ENCODE results near the gene SMURF1.
"Not testable (repeated sequence)": the region's sequence is repeated elsewhere in the genome, so short reads cannot be mapped to it uniquely, and the experiment has no call there.

SMURF1 gene

DNA sequence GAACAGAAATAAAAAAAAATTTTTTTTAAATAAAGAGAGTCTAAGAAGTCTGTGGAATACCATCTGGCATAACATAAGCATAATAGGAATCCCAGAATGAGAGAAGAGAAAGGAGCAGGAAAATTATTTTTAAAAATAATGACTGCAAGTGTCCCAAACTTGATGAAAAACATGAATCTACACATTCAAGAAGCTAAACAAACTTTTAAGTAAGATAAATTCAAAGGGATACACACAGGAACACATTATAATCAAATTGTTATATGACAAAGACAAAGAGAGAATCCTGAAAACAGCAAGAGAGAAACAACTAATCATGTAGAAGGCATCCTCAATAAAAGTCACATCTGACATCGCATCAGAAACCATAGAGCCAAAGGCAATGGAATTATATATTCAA, 30.9 kb downstream of the SMURF1 start:
- Histone ChIP-seq H3K4me3 (ENCODE audit: low read depth in 1 of 2, low read length in 2 of 2) (no peak overlapping the region), H3K27ac (ENCODE audit: low read depth, low read length) (no peak overlapping the region), H3K4me1 (ENCODE audit: insufficient read depth, low read length) (peaks cover 31% of the 10 kb centered on the region), H3K9ac (ENCODE audit: low read length) (no peak overlapping the region), H3K9me3 (ENCODE audit: low read length) (peaks cover 4% of the 10 kb centered on the region), H3K27me3 (ENCODE audit: control insufficient read depth in 1 of 2, insufficient read depth in 2 of 2, low read length in 2 of 2) (no peaks in the 10 kb centered on the region), H3K36me3 (ENCODE audit: insufficient read depth, low read length) (no peaks in the 10 kb centered on the region)

DNA sequence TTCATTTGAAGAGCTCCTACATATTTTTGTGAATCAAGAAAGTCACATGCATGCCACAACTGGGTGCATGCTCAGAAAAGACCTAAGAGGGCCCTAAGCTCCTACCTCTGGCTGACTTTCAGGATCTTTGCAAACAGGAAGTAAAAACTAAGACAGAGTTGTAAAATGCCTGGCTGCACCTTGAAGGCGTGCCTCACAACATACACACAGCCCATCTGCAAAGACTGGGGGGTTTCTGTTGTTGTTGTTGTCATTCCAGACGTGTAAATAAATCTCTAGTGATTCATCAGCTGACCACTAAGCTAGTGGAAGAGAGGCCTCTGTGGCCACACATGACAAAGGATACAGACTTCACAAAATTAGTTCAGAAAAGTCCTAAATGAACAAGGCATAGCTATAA, 31.8 kb downstream of the SMURF1 start:
- no peaks in the 10 kb centered on the region for H3K36me3 ChIP-seq (ENCODE audit: insufficient read depth, low read length)
- peaks cover 36% of the 10 kb centered on the region for H3K4me1 ChIP-seq (ENCODE audit: insufficient read depth, low read length)
- H3K4me3 ChIP-seq (ENCODE audit: low read depth in 1 of 2, low read length in 2 of 2) = no peak overlapping the region
- H3K27me3 ChIP-seq (ENCODE audit: control insufficient read depth in 1 of 2, insufficient read depth in 2 of 2, low read length in 2 of 2) = no peaks in the 10 kb centered on the region
- no peak overlapping the region for H3K27ac ChIP-seq (ENCODE audit: low read depth, low read length)
- no peak overlapping the region for H3K9ac ChIP-seq (ENCODE audit: low read length)
- H3K9me3 ChIP-seq (ENCODE audit: low read length) = peaks cover 4% of the 10 kb centered on the region

DNA sequence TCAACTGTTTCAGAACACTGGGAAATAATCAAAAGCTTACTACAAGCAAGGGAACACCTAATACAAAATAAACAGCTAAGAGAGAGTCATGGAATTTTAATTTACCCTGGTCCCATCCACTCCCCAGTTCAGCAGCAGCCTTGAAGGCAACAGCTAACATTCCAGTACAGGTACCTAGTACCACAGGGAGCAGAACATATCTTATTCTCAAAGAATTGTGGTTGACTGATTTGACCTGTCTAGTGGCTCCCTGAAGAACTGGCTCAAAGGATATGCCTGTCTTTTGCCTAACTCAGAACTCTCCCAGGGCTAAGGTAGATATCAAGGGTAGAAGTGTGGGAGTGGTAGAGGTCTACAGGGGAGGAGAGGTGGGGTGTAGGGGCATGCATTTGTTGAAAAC, 32.3 kb downstream of the SMURF1 start:
- H3K27ac ChIP-seq (ENCODE audit: low read depth, low read length) = no peak overlapping the region
- H3K4me3 ChIP-seq (ENCODE audit: low read depth in 1 of 2, low read length in 2 of 2) = no peak overlapping the region
- peaks cover 4% of the 10 kb centered on the region for H3K9me3 ChIP-seq (ENCODE audit: low read length)
- no peaks in the 10 kb centered on the region for H3K36me3 ChIP-seq (ENCODE audit: insufficient read depth, low read length)
- H3K9ac ChIP-seq (ENCODE audit: low read length) = no peak overlapping the region
- H3K4me1 ChIP-seq (ENCODE audit: insufficient read depth, low read length) = peaks cover 36% of the 10 kb centered on the region
- no peaks in the 10 kb centered on the region for H3K27me3 ChIP-seq (ENCODE audit: control insufficient read depth in 1 of 2, insufficient read depth in 2 of 2, low read length in 2 of 2)

DNA sequence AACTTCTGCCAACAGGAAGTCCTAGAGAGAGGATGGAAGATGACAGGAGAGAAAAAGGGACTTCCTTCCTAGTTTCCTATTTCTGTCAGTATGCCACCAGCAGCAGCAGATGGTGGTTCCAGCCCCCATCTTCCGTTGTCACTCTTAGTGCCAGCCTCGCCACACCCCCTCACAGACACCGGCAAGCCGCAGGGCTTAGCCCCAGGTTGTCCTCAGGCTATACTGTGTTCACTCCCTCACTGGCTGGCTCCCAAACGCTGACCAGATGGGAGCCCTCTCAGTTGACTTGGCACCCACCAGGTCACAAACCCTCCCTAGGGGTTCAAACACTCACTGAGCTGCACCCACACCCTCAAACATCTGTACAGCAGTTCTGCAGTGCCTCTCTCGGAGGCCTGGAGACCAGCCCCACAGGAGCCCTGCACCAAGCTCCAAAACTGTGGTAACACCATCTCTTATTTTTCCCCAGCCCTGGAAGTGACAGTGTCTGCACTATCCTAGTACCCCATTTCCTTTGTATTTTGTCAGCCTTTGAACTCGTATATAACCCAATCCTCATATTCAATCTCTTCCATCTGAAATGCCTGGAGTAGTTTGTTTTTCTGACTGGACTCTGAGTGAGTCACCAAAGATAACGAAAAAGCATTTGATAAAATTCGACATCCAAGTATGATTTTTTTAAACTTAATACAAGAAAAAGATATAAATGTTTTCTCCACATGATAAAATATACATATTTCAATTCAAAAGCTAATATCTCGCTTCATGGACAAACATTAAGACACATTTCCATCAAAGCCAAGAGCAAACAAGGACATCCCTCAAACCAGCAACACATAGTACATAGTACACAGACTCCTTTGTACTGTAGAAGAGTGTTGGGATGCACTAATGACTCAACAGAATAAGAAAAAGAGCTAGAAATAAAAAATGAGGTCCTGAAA, 34.5 kb downstream of the SMURF1 start:
- Histone ChIP-seq H3K27ac (ENCODE audit: low read depth, low read length) (no peak overlapping the region), H3K9ac (ENCODE audit: low read length) (no peak overlapping the region), H3K4me1 (ENCODE audit: insufficient read depth, low read length) (peaks cover 36% of the 10 kb centered on the region), H3K4me3 (ENCODE audit: low read depth in 1 of 2, low read length in 2 of 2) (no peak overlapping the region), H3K9me3 (ENCODE audit: low read length) (peaks cover 2% of the 10 kb centered on the region), H3K36me3 (ENCODE audit: insufficient read depth, low read length) (no peaks in the 10 kb centered on the region), H3K27me3 (ENCODE audit: control insufficient read depth in 1 of 2, insufficient read depth in 2 of 2, low read length in 2 of 2) (no peaks in the 10 kb centered on the region)

DNA sequence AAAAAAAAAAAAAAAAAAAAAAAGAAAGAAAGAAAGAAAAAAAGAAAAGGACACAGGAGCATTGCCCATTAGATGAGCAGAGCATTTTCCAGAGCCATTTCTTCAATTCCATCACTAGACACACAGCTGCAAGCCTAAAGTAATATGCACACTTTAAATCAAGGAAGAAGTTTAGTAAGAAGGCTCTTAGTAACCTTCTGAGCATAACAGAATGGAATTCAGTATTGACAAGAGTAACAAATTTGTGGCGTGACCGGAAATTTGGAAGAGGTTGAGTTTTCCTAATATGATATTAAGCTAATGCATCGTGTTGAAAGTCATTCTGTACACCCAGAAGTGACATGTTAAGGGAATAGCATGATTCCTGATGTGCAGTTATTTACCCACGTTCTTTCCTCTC, 35.3 kb downstream of the SMURF1 start:
- Histone ChIP-seq H3K36me3 (ENCODE audit: insufficient read depth, low read length) (no peaks in the 10 kb centered on the region), H3K27me3 (ENCODE audit: control insufficient read depth in 1 of 2, insufficient read depth in 2 of 2, low read length in 2 of 2) (no peaks in the 10 kb centered on the region), H3K9me3 (ENCODE audit: low read length) (no peaks in the 10 kb centered on the region), H3K9ac (ENCODE audit: low read length) (no peak overlapping the region), H3K27ac (ENCODE audit: low read depth, low read length) (no peak overlapping the region), H3K4me1 (ENCODE audit: insufficient read depth, low read length) (peaks cover 36% of the 10 kb centered on the region), H3K4me3 (ENCODE audit: low read depth in 1 of 2, low read length in 2 of 2) (no peak overlapping the region)

DNA sequence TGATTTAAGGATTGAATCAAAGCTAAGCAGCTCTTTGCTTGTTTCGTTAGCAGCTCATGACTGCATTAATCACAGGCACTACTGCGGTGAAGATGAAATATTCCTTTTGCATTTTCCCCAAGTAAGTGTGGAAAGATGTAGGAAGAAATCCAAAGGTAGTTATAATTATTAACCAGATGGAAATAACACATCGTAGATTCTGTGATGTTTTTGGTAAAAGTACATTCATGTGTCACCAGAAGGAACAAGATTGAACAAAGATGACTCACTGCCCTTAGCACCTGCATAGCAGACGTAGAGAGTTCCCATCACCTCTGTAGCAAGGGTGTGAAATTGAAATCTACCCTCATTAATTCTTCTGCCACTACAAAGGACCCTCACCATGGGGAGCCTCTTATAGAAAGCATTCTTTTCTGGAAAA, 37.1 kb downstream of the SMURF1 start:
- H3K9ac ChIP-seq (ENCODE audit: low read length) = no peak overlapping the region
- no peaks in the 10 kb centered on the region for H3K9me3 ChIP-seq (ENCODE audit: low read length)
- no peaks in the 10 kb centered on the region for H3K36me3 ChIP-seq (ENCODE audit: insufficient read depth, low read length)
- H3K4me1 ChIP-seq (ENCODE audit: insufficient read depth, low read length) = peaks cover 29% of the 10 kb centered on the region
- no peaks in the 10 kb centered on the region for H3K27me3 ChIP-seq (ENCODE audit: control insufficient read depth in 1 of 2, insufficient read depth in 2 of 2, low read length in 2 of 2)
- no peak overlapping the region for H3K4me3 ChIP-seq (ENCODE audit: low read depth in 1 of 2, low read length in 2 of 2)
- H3K27ac ChIP-seq (ENCODE audit: low read depth, low read length) = no peak overlapping the region

DNA sequence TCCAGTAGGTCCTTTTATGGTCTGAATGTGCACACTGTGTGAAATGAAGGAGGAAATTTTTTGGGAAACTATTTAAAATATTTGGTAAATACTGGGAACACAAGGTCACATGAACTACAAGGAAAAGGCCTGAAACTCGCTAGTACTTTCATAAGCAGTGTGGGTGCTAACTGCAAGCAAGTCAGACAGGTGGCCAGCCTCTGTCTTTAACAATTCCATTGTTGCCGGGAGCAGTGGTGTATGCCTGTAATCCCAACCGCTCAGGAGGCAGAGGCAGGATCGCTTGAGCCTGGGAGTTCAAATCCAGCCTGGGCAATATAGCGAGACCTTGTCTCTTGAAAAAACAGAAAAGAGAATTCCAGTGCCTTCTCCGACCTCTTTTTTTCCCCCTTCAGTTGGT, 37.5 kb downstream of the SMURF1 start:
- Histone ChIP-seq H3K27me3 (ENCODE audit: control insufficient read depth in 1 of 2, insufficient read depth in 2 of 2, low read length in 2 of 2) (no peaks in the 10 kb centered on the region), H3K9ac (ENCODE audit: low read length) (no peak overlapping the region), H3K27ac (ENCODE audit: low read depth, low read length) (no peak overlapping the region), H3K4me1 (ENCODE audit: insufficient read depth, low read length) (peaks cover 26% of the 10 kb centered on the region), H3K9me3 (ENCODE audit: low read length) (no peaks in the 10 kb centered on the region), H3K36me3 (ENCODE audit: insufficient read depth, low read length) (no peaks in the 10 kb centered on the region), H3K4me3 (ENCODE audit: low read depth in 1 of 2, low read length in 2 of 2) (no peak overlapping the region)

DNA sequence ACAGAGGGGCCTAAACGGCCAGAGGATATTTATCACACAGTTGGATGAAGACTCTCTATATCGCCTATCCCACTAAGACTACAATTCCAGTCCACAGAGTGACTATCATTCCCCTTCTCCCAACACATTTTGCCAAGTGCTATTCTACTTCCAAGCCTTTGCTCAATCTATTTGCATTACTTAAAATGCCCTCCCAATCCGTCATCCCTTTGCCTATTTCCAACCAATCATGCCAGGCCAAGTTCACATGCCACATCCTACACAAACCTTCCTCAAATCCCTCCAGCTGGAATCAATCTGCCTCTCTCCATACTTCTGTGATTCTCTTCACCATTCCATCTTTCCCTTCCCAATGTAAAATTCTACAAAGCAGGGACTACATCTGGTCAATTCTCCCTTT, 38.2 kb downstream of the SMURF1 start:
- Histone ChIP-seq H3K9me3 (ENCODE audit: low read length) (no peaks in the 10 kb centered on the region), H3K27ac (ENCODE audit: low read depth, low read length) (no peak overlapping the region), H3K27me3 (ENCODE audit: control insufficient read depth in 1 of 2, insufficient read depth in 2 of 2, low read length in 2 of 2) (no peaks in the 10 kb centered on the region), H3K4me3 (ENCODE audit: low read depth in 1 of 2, low read length in 2 of 2) (no peak overlapping the region), H3K4me1 (ENCODE audit: insufficient read depth, low read length) (peaks cover 26% of the 10 kb centered on the region), H3K36me3 (ENCODE audit: insufficient read depth, low read length) (no peaks in the 10 kb centered on the region), H3K9ac (ENCODE audit: low read length) (no peak overlapping the region)

DNA sequence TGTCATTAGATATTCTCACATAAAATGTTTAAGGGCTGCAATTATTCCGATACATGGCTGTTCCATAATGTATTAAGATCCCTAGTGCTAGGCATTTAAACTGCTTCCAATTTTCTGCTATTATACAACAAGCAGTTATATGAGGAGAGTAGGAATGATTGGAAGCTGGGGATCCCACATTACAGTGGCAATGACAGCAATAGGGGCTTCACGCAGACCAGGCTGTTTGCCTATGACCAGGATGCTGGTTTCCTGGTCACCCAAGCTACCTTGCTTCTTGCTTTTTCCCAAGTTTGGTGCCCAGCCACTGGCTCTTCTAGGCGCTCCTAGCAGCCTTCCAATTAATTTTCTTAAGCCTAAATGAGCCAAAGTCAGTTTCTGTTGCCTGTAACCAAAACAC, 39.3 kb downstream of the SMURF1 start:
- H3K27ac ChIP-seq (ENCODE audit: low read depth, low read length) = no peak overlapping the region

DNA sequence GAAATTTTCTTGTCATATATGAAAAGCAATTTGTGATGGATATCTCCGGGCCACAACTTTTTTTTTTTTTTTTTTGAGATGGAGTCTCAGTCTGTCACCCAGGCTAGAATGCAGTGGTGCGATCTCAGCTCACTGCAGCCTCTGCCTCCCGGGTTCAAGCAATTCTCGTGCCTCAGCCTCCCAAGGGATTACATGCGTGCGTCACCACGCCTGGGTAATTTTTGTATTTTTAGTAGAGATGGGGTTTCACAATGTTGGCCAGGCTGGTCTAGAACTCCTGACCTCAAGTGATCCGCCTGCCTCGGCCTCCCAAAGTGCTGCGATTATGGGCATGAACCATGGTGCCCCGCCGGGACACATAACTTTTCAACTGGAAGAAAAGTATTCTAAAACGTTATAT, 40.1 kb downstream of the SMURF1 start:
- not testable (repeated sequence) for H3K27me3 ChIP-seq (ENCODE audit: control insufficient read depth in 1 of 2, insufficient read depth in 2 of 2, low read length in 2 of 2); H3K9me3 ChIP-seq (ENCODE audit: low read length); H3K36me3 ChIP-seq (ENCODE audit: insufficient read depth, low read length); H3K9ac ChIP-seq (ENCODE audit: low read length); H3K27ac ChIP-seq (ENCODE audit: low read depth, low read length); H3K4me3 ChIP-seq (ENCODE audit: low read depth in 1 of 2, low read length in 2 of 2)
- H3K4me1 ChIP-seq (ENCODE audit: insufficient read depth, low read length) = peaks cover 14% of the 10 kb centered on the region

More for the DNA sequence above, 39.3 kb downstream of the SMURF1 start:
- Histone ChIP-seq H3K36me3 (ENCODE audit: insufficient read depth, low read length) (no peaks in the 10 kb centered on the region), H3K4me3 (ENCODE audit: low read depth in 1 of 2, low read length in 2 of 2) (no peak overlapping the region), H3K9ac (ENCODE audit: low read length) (no peak overlapping the region), H3K4me1 (ENCODE audit: insufficient read depth, low read length) (peaks cover 15% of the 10 kb centered on the region), H3K27me3 (ENCODE audit: control insufficient read depth in 1 of 2, insufficient read depth in 2 of 2, low read length in 2 of 2) (no peaks in the 10 kb centered on the region), H3K9me3 (ENCODE audit: low read length) (no peaks in the 10 kb centered on the region)

DNA sequence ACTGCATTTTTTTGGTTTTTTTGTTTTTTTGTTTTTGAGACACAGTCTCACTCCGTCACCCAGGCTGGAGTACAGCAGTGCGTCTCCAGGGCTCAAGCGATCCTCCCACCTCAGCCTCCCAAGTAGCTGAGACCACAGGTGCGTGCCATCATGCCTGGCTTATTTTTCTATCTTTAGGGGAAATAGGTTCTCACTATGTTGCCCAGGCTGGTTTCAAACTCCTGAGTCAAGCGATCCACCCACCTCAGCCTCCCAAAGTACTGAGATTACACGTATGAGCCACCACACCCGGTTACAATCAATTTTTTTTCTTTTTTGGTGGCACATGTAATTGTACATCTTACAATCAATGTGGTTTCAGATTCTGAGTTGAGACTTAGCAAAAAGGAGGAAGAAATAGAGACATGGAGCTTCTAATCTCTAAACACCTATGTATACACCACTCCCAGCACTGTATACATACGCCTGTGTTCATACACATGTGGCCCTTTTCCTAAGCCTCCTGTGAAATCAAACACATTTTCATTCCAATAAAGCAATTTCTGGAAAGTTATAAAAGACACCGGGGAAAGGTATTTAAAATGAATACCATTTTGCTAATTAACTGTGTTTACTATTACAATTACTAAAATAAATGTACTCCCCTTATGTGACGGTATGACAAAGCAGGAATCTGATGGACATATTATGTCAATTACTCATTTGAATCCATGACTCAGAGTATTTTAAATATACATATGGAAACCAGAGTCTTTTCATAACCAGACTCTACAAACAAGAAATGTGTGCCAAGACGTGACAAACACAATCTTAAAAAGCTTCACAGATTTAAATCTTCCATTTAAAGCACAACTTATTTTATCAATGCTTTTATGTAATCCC, 40.9 kb downstream of the SMURF1 start:
- Histone ChIP-seq H3K4me1 (ENCODE audit: insufficient read depth, low read length) (peaks cover 11% of the 10 kb centered on the region), H3K9ac (ENCODE audit: low read length) (no peak overlapping the region), H3K27ac (ENCODE audit: low read depth, low read length) (no peak overlapping the region), H3K36me3 (ENCODE audit: insufficient read depth, low read length) (no peaks in the 10 kb centered on the region), H3K4me3 (ENCODE audit: low read depth in 1 of 2, low read length in 2 of 2) (no peak overlapping the region), H3K27me3 (ENCODE audit: control insufficient read depth in 1 of 2, insufficient read depth in 2 of 2, low read length in 2 of 2) (no peaks in the 10 kb centered on the region), H3K9me3 (ENCODE audit: low read length) (no peaks in the 10 kb centered on the region)
